Retinal pigment epithelial cell (primary cell): ENCODE results near the gene SH3PXD2B.

Source experiments
- DNase-seq: peaks from one replicate; pipeline ENCODE4 v3.0.0-alpha.2; 2010; ENCODE audit warnings: low read depth
- H3K4me3 ChIP-seq: 2 replicates; pipeline ENCODE4 v1.5.1; 2011; ENCODE audit warnings: mild to moderate bottlenecking, low read length, control low read depth, moderate library complexity
- CTCF ChIP-seq: conservative IDR thresholded peaks from 2 replicates; pipeline ENCODE4 v1.5.1; 2011; ENCODE audit warnings: low read depth, low read length, control low read depth, inconsistent platforms

SH3PXD2B gene

GRCh38 chr5:172437445-172438318, 16.6 kb downstream of the SH3PXD2B start:
- peak; percentile 95 for DNase-seq
- H3K4me3 ChIP-seq: no peak overlapping the region
- TF ChIP-seq CTCF: no peak

- no peak for TF ChIP-seq CTCF
- DNase-seq: no peak
- H3K4me3 ChIP-seq: no peak overlapping the region
Observed at GRCh38 chr5:172436879-172437369, 17.4 kb downstream of the SH3PXD2B start.

DNA sequence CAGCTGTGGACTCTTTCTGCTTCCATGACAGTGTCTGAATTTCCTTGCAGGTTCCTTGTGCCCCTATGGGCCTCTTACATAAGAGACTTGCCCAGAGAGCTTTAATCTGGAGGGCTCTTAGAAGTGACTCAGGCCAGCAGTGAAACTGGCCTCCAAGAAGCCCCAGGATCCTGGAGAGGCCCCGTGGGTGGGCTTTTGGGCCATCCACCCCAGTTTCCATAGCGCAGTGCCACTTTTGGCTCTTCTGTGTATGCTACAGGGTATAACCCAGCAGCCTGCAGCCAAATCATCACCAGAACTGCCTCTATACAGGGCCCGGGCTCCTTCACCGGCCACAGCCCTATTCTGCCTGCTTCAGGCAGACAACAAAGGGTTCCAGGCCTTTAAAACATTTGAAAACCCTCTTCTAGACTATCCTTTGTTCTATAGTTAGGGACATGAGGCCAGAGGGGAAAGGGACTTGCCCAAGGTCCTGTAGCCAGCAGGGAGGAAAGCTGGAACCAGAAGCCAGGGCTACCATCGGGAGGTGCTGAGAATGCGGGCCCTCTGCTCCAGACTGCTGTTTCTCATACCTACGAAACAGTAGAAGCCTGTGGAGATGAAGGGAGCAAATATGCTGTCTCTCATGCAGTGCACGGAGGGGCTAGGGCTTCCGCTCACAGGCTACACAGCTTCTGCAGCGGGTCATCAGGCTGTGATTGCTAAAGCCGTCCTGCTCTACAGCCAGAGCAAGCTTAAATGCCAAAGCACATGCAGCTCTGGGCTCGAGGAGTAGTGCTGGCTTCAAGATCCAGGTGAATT, 18.0 kb downstream of the SH3PXD2B start:
- H3K4me3 ChIP-seq: no peak overlapping the region
- no peak for DNase-seq
- TF ChIP-seq CTCF: no peak

DNA sequence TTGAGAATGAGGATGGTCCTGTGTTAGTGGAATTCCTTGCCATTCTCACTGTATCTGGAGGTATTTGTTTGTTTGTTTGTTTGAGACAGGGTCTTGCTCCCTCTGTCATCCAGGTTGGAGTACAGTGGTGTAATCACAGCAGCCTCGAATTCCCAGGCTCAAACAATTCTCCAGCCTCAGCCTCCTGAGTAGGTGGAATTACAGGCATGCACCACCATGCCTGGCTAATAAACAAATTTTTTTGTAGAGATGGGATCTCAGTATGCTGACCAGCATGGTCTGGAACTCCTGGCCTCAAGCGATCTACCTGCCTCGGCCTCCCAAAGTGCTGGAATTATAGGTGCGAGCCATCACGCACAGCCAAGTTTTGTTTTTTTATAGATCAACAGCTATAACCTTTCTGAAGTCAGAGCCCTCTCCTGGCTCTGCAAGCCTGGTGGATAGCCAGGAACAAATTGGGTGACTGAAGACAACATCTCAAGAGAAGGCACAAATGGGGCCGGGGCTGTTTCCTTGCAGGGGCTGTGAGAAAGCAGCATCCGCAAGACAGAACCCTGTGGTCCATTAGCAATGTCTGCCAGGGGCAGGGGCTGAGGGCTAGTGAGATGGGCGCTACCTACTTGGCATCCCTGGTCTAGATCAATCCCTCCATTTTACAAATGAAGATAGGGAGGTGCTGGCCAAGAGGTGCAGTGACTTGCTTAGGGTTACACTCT, 18.8 kb downstream of the SH3PXD2B start:
- DNase-seq: no peak
- no peak for TF ChIP-seq CTCF
- H3K4me3 ChIP-seq: no peak overlapping the region

GRCh38 chr5:172434251-172434650, 20.1 kb downstream of the SH3PXD2B start:
- no peak for TF ChIP-seq CTCF
- DNase-seq: no peak

GRCh38 chr5:172433513-172433912, 20.8 kb downstream of the SH3PXD2B start:
- H3K4me3 ChIP-seq: no peak overlapping the region
- no peak for DNase-seq
- TF ChIP-seq CTCF: no peak

More at GRCh38 chr5:172434251-172434650, 20.1 kb downstream of the SH3PXD2B start:
- no peak overlapping the region for H3K4me3 ChIP-seq
